GM12865 (cell line): ENCODE results near the gene ATN1.

Experiments
- DNase-seq: peaks from one replicate; pipeline ENCODE4 v3.0.0; 2010; ENCODE audit warnings: low read depth
- H3K4me3 ChIP-seq: 2 replicates; pipeline ENCODE4 v1.5.1; 2011; ENCODE audit warnings: mild to moderate bottlenecking, low read depth, low read length, control low read depth
- CTCF ChIP-seq: IDR thresholded peaks from 2 replicates; pipeline ENCODE4 v1.5.1; 2011; ENCODE audit warnings: low read length, control low read depth, low read depth, inconsistent platforms; ENCODE audit not compliant: insufficient read depth; ENCODE audit errors: missing control alignments

Gene ATN1

GRCh38 chr12:6968426-6968825 lies 40.7 kb downstream of the ATN1 start:
- TF ChIP-seq CTCF, result no peak
- DNase-seq, result no peak
- H3K4me3 ChIP-seq, result peak overlapping the region; percentile 70

- TF ChIP-seq CTCF, result no peak
- DNase-seq, result peak; percentile 43
- peak overlapping the region; percentile 70 for H3K4me3 ChIP-seq
Observed at GRCh38 chr12:6970096-6970527, 42.4 kb downstream of the ATN1 start.

- no peak for DNase-seq
- TF ChIP-seq CTCF, result no peak
- no peak overlapping the region for H3K4me3 ChIP-seq
Observed at GRCh38 chr12:6974180-6974579, 46.4 kb downstream of the ATN1 start.

- no peak for TF ChIP-seq CTCF
- DNase-seq, result peak; percentile 36
- no peak overlapping the region for H3K4me3 ChIP-seq
Observed at GRCh38 chr12:6975297-6976032, 47.7 kb downstream of the ATN1 start.

GRCh38 chr12:6977653-6978052 lies 49.9 kb downstream of the ATN1 start:
- DNase-seq, result no peak
- H3K4me3 ChIP-seq, result no peak overlapping the region
- no peak for TF ChIP-seq CTCF

- H3K4me3 ChIP-seq, result no peak overlapping the region
- TF ChIP-seq CTCF, result no peak
- DNase-seq, result no peak
Observed at GRCh38 chr12:6978188-6978587, 50.4 kb downstream of the ATN1 start.

- TF ChIP-seq CTCF, result no peak
- DNase-seq, result no peak
Observed at GRCh38 chr12:6978611-6979011, 50.9 kb downstream of the ATN1 start.

More at GRCh38 chr12:6978611-6979011, 50.9 kb downstream of the ATN1 start:
- no peak overlapping the region for H3K4me3 ChIP-seq
